Astrocyte of the hippocampus (primary cell): ENCODE measurements around the gene FILIP1L.

ENCODE experiments used
- DNase-seq: peaks from one replicate; pipeline ENCODE4 v3.0.0; 2011; ENCODE audit warnings: low read depth, low spot score

FILIP1L gene

GRCh38 chr3:100042166-100042981 is 71.9 kb downstream of the FILIP1L start:
- DNase-seq: peak; percentile 81

- peak; percentile 90 for DNase-seq
These were observed 73.0 kb downstream of the FILIP1L start for GRCh38 chr3:100041328-100041749.

GRCh38 chr3:100040451-100041225 is 73.7 kb downstream of the FILIP1L start:
- DNase-seq: no peak

- no peak for DNase-seq
These were observed 75.2 kb downstream of the FILIP1L start for GRCh38 chr3:100039075-100039474.

GRCh38 chr3:100033903-100034471 is 80.3 kb downstream of the FILIP1L start:
- peak; percentile 81 for DNase-seq

- DNase-seq: peak; percentile 91
These were observed 81.1 kb downstream of the FILIP1L start for GRCh38 chr3:100033184-100033583.

- peak; percentile 88 for DNase-seq
These were observed 82.1 kb downstream of the FILIP1L start for GRCh38 chr3:100032243-100032642.

- no peak for DNase-seq
These were observed 83.3 kb downstream of the FILIP1L start for GRCh38 chr3:100030914-100031425.

- DNase-seq: no peak
These were observed 84.0 kb downstream of the FILIP1L start for GRCh38 chr3:100030346-100030745.

GRCh38 chr3:100029689-100030088 is 84.6 kb downstream of the FILIP1L start:
- no peak for DNase-seq

- DNase-seq: no peak
These were observed 85.2 kb downstream of the FILIP1L start for GRCh38 chr3:100029052-100029451.

- no peak for DNase-seq
These were observed 87.0 kb downstream of the FILIP1L start for GRCh38 chr3:100027321-100027720.

- DNase-seq: peak; percentile 65
These were observed 89.6 kb downstream of the FILIP1L start for GRCh38 chr3:100024520-100025303.

- DNase-seq: no peak
These were observed 90.7 kb downstream of the FILIP1L start for GRCh38 chr3:100023595-100023994.

- DNase-seq: peak; percentile 94
These were observed 91.2 kb downstream of the FILIP1L start for GRCh38 chr3:100023150-100023549.

GRCh38 chr3:100022506-100022905 is 91.8 kb downstream of the FILIP1L start:
- peak; percentile 47 for DNase-seq

- DNase-seq: no peak
These were observed 93.2 kb downstream of the FILIP1L start for GRCh38 chr3:100020876-100021644.

GRCh38 chr3:100019719-100020118 is 94.6 kb downstream of the FILIP1L start:
- DNase-seq: no peak

- no peak for DNase-seq
These were observed 95.5 kb downstream of the FILIP1L start for GRCh38 chr3:100018806-100019205.

- DNase-seq: no peak
These were observed 104.2 kb downstream of the FILIP1L start for GRCh38 chr3:100010087-100010417.
